Astrocyte (in vitro differentiated cells and primary cell): ENCODE data around the gene SLFN5.

Experiments
- CTCF ChIP-seq: IDR thresholded peaks from 2 replicates; pipeline ENCODE4 v1.5.1; 2011; ENCODE audit warnings: low read depth, mild to moderate bottlenecking, inconsistent platforms, low read length, moderate library complexity; ENCODE audit not compliant: insufficient read depth
- EZH2 ChIP-seq: IDR thresholded peaks from 2 replicates; pipeline ENCODE4 v1.6.1; 2012; ENCODE audit warnings: mild to moderate bottlenecking, low read length, inconsistent platforms; ENCODE audit not compliant: insufficient read depth

GRCh38 chr17:35243561-35244340, 879 bp downstream of the SLFN5 start:
- TF ChIP-seq CTCF (no peak), EZH2 (no peak)
